AG10803 (cell line): Measurements from ENCODE around the gene H1-8.
A peak's percentile ranks its signal among the peaks of the same experiment; 100 is the strongest.

Source experiments
- DNase-seq: peaks from one replicate; pipeline ENCODE4 v3.0.0; 2010; ENCODE audit warnings: low read depth
- H3K4me3 ChIP-seq: 2 replicates; pipeline ENCODE4 v1.5.1; 2011; ENCODE audit warnings: mild to moderate bottlenecking, low read length, control low read depth
- TF ChIP-seq, protein P1 (sequence below): conservative IDR thresholded peaks from 2 replicates; pipeline ENCODE4 v1.5.1; 2011; ENCODE audit warnings: mild to moderate bottlenecking, low read length, control low read depth, inconsistent platforms

Gene H1-8

DNA sequence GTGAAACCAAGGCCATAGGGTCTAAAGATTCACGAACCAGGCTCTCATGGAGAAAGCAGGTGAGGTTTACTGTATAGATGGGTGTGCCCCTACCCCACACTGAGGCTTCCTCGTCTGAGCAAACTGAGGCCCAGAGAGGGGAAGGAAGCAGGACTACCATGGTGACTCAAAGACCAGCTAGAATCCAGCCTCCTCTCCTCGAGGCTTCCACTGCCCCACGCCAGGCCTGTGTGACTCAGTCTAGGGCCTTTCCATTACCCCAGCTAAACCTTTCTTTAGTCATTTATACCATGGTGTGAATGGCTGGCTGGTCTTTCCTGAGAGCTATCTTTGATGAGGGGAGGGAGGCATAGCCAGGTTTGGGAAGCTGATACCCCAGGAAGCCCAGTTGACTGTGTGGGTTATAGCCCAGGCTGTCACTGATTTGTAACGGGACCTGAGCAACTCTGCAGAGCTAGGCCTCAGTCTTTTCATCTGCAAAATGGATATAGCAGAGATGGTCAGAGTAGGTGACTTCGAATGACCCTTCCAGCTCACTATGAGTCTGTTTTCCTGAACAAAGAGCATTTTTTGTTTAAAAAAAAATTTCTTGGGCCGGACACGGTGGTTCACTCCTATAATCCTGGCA, 17.5 kb upstream of the H1-8 start:
- TF ChIP-seq, protein P1, sequence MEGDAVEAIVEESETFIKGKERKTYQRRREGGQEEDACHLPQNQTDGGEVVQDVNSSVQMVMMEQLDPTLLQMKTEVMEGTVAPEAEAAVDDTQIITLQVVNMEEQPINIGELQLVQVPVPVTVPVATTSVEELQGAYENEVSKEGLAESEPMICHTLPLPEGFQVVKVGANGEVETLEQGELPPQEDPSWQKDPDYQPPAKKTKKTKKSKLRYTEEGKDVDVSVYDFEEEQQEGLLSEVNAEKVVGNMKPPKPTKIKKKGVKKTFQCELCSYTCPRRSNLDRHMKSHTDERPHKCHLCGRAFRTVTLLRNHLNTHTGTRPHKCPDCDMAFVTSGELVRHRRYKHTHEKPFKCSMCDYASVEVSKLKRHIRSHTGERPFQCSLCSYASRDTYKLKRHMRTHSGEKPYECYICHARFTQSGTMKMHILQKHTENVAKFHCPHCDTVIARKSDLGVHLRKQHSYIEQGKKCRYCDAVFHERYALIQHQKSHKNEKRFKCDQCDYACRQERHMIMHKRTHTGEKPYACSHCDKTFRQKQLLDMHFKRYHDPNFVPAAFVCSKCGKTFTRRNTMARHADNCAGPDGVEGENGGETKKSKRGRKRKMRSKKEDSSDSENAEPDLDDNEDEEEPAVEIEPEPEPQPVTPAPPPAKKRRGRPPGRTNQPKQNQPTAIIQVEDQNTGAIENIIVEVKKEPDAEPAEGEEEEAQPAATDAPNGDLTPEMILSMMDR = no peak
- peak; percentile 47 for DNase-seq
- H3K4me3 ChIP-seq = no peak overlapping the region

DNA sequence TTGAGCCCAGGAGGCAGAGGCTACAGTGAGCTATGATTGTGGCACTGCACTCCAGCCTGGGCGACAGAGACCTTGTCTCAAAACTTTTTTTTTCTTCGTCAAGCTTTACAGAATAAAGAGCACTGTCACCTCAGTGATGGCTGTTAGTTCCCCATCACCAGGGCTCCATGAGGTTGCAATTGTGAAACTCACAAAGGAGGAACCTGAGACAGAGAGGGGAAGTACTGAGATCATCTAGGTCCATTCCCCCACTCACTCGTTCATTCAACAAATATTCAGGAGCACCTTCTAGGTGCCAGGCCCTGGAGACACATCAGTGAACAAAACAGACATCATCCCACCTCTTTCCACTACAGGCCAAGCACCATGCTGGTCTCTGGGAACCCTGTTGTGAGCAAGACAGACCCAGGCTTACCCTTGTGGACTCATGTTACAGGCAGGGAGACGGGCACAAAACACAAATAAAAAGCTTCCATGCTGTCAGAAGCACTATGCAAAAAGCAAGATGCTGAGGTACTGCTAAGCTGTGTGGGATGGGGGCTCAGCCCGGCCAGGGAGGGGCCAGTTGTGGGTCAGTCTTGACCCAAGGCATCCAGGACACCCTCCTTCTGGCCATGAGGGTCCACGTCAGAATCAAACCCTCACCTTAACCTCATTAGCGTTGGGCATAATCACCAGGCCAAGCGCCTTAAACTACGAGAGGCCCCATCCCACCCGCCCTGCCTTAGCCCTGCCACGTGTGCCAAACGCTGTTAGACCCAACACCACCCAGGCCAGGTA, 16.7 kb upstream of the H1-8 start:
- DNase-seq = no peak
- no peak overlapping the region for H3K4me3 ChIP-seq
- TF ChIP-seq, protein P1 = no peak

DNA sequence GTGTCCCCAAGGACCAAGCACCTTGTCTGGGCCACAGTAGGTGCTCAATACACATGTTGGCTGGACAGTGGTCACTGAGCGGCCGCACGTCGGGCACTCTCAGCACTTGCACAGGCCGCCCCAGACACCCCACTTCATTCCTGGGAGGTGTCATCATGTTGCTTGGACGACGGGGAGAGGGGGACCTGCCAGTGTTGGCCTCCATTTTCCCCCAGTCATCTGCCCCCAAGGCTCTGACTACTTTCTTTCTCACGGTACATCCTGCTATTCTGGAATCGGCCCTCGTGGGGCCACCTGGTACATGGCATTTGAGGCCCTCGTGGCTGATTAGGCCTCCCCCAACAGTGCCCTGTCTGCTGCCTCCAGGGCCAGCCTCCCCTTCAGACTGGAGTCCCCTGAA, 15.7 kb upstream of the H1-8 start:
- DNase-seq = no peak
- TF ChIP-seq, protein P1 = no peak
- no peak overlapping the region for H3K4me3 ChIP-seq

DNA sequence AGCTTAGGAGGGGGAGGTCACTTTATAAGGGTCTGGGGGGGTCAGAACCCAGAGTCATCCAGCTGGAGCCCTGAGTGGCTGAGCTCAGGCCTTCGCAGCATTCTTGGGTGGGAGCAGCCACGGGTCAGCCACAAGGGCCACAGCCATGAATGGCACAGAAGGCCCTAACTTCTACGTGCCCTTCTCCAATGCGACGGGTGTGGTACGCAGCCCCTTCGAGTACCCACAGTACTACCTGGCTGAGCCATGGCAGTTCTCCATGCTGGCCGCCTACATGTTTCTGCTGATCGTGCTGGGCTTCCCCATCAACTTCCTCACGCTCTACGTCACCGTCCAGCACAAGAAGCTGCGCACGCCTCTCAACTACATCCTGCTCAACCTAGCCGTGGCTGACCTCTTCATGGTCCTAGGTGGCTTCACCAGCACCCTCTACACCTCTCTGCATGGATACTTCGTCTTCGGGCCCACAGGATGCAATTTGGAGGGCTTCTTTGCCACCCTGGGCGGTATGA, 14.3 kb upstream of the H1-8 start, which contains the start of gene RHO:
Gene RHO (plus strand): TSS at position 51 of the 512 bp plus-strand sequence. CDS start 95 bp downstream, at position 146.
- DNase-seq = no peak
- H3K4me3 ChIP-seq = no peak within 1 kb of the TSS
- TF ChIP-seq, protein P1 = no peak

DNA sequence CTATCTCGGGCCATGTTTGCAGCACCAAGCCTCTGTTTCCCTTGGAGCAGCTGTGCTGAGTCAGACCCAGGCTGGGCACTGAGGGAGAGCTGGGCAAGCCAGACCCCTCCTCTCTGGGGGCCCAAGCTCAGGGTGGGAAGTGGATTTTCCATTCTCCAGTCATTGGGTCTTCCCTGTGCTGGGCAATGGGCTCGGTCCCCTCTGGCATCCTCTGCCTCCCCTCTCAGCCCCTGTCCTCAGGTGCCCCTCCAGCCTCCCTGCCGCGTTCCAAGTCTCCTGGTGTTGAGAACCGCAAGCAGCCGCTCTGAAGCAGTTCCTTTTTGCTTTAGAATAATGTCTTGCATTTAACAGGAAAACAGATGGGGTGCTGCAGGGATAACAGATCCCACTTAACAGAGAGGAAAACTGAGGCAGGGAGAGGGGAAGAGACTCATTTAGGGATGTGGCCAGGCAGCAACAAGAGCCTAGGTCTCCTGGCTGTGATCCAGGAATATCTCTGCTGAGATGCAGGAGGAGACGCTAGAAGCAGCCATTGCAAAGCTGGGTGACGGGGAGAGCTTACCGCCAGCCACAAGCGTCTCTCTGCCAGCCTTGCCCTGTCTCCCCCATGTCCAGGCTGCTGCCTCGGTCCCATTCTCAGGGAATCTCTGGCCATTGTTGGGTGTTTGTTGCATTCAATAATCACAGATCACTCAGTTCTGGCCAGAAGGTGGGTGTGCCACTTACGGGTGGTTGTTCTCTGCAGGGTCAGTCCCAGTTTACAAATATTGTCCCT, 13.4 kb upstream of the H1-8 start:
- no peak overlapping the region for H3K4me3 ChIP-seq
- DNase-seq = no peak

DNA sequence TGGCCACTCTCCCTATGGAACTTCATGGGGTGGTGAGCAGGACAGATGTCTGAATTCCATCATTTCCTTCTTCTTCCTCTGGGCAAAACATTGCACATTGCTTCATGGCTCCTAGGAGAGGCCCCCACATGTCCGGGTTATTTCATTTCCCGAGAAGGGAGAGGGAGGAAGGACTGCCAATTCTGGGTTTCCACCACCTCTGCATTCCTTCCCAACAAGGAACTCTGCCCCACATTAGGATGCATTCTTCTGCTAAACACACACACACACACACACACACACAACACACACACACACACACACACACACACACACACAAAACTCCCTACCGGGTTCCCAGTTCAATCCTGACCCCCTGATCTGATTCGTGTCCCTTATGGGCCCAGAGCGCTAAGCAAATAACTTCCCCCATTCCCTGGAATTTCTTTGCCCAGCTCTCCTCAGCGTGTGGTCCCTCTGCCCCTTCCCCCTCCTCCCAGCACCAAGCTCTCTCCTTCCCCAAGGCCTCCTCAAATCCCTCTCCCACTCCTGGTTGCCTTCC, 12.7 kb upstream of the H1-8 start:
- no peak overlapping the region for H3K4me3 ChIP-seq
- TF ChIP-seq, protein P1 = no peak
- peak; percentile 95 for DNase-seq

More for the DNA sequence above, 13.4 kb upstream of the H1-8 start:
- TF ChIP-seq, protein P1 = no peak
